ENCODE data around the gene SDC4. TPM values are rescaled to one million over a fixed set of nuclear protein-coding genes. Genes with fewer than 3 reads are reported as not detected.

SDC4 gene
- total and polyA plus RNA-seq, 4 donors = 54.4 to 147 (median 83.6) TPM

DNA sequence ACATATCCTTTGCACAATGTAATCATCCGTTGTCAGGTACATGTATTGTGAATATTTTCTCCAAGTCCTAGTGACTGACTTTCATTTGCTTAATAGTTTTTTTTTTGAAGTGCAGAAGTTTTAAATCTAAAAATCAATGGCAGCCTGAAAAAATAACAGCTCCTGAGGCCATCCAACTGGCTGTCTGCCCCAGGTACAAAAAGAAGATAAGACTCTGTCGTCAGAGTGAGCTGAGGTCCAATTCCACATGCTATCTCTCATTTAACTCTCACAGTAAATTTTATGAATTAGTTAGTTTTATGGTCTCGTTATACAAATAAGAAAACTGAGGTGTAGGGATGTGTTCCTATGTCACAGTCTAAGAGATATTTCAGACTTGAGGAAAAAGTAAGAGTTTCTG, 72.9 kb downstream of the SDC4 start (continued):
- no peak for TF ChIP-seq EGR1 (IDR thresholded peaks at IDR 0.05; ENCODE audit: low read depth in 2 of 2)
- no peak for TF ChIP-seq HNF4G (IDR thresholded peaks at IDR 0.05)

Other genes with a start within 250 kb of the SDC4 start
- gene KCNS1, start 247.3 kb downstream of the SDC4 start, total RNA-seq = under 1 TPM in 1 of 2 donors, not detected in 1; 0.09 TPM
- gene KCNS1, start 247.3 kb downstream of the SDC4 start, polyA plus RNA-seq = under 1 TPM in 1 of 2 donors, not detected in 1; 0.02 TPM
- not detected for gene WFDC5, start 233.2 kb downstream of the SDC4 start, total RNA-seq
- gene WFDC5, start 233.2 kb downstream of the SDC4 start, polyA plus RNA-seq = not detected
- gene WFDC12, start 224.0 kb downstream of the SDC4 start, total RNA-seq = not detected
- not detected for gene WFDC12, start 224.0 kb downstream of the SDC4 start, polyA plus RNA-seq
- not detected for gene PI3, start 173.5 kb downstream of the SDC4 start, total RNA-seq
- not detected for gene PI3, start 173.5 kb downstream of the SDC4 start, polyA plus RNA-seq
- gene SEMG1, start 141.4 kb downstream of the SDC4 start, total RNA-seq = not detected
- not detected for gene SEMG1, start 141.4 kb downstream of the SDC4 start, polyA plus RNA-seq
- gene SEMG2, start 127.1 kb downstream of the SDC4 start, total RNA-seq = not detected
- gene SEMG2, start 127.1 kb downstream of the SDC4 start, polyA plus RNA-seq = not detected
- 10 to 100 TPM in 1 of 2 donors, 1 to 10 TPM in 1; 1.9 to 60.1 TPM for gene SLPI, start 93.9 kb downstream of the SDC4 start, total RNA-seq
- 100 to 1,000 TPM; 128 to 308 TPM for gene SLPI, start 93.9 kb downstream of the SDC4 start, polyA plus RNA-seq
- not detected for gene RBPJL, start 41.6 kb downstream of the SDC4 start, total RNA-seq
- not detected for gene RBPJL, start 41.6 kb downstream of the SDC4 start, polyA plus RNA-seq
- gene MATN4, start 40.1 kb downstream of the SDC4 start, total RNA-seq = not detected
- under 1 TPM in 1 of 2 donors, not detected in 1; 0.05 TPM for gene MATN4, start 40.1 kb downstream of the SDC4 start, polyA plus RNA-seq
- gene SYS1, start 14.7 kb upstream of the SDC4 start, total RNA-seq = 10 to 100 TPM; 15.0 to 29.0 TPM
- 10 to 100 TPM; 27.2 to 37.8 TPM for gene SYS1, start 14.7 kb upstream of the SDC4 start, polyA plus RNA-seq
- gene TP53TG5, start 29.9 kb upstream of the SDC4 start, total RNA-seq = not detected
- not detected for gene TP53TG5, start 29.9 kb upstream of the SDC4 start, polyA plus RNA-seq
- gene DBNDD2, start 59.9 kb upstream of the SDC4 start, total RNA-seq = 1 to 10 TPM; 2.1 to 3.2 TPM
- gene DBNDD2, start 59.9 kb upstream of the SDC4 start, polyA plus RNA-seq = 1 to 10 TPM; 2.2 to 4.6 TPM
- 10 to 100 TPM; 14.4 to 20.7 TPM for gene PIGT, start 67.7 kb upstream of the SDC4 start, total RNA-seq
- 10 to 100 TPM; 47.6 to 64.5 TPM for gene PIGT, start 67.7 kb upstream of the SDC4 start, polyA plus RNA-seq
- not detected for gene WFDC2, start 121.3 kb upstream of the SDC4 start, total RNA-seq
- gene WFDC2, start 121.3 kb upstream of the SDC4 start, polyA plus RNA-seq = 1 to 10 TPM; 1.3 to 1.8 TPM
- gene SPINT3, start 167.2 kb upstream of the SDC4 start, total RNA-seq = not detected
- not detected for gene SPINT3, start 167.2 kb upstream of the SDC4 start, polyA plus RNA-seq
- not detected for gene WFDC6, start 191.1 kb upstream of the SDC4 start, total RNA-seq
- not detected for gene WFDC6, start 191.1 kb upstream of the SDC4 start, polyA plus RNA-seq
- not detected for gene EPPIN, start 199.0 kb upstream of the SDC4 start, total RNA-seq
- gene EPPIN, start 199.0 kb upstream of the SDC4 start, polyA plus RNA-seq = not detected
- gene WFDC8, start 230.9 kb upstream of the SDC4 start, total RNA-seq = not detected
- gene WFDC8, start 230.9 kb upstream of the SDC4 start, polyA plus RNA-seq = not detected